ENCODE measurements around the gene ITGAD. TPM values are rescaled to one million over a fixed set of nuclear protein-coding genes. Genes with fewer than 3 reads are reported as not detected.

ITGAD gene
- total RNA-seq, 1 donor from 2014 or later: not detected

GRCh38 chr16:31356566-31357323 lies 36.4 kb upstream of the ITGAD start:
- peak overlapping the region; percentile 84 for H3K27ac Mint-ChIP-seq (ENCODE audit: unreplicated experiment)
- H3K9me3 Mint-ChIP-seq: no peaks in the 10 kb centered on the region
- no peak overlapping the region for H3K4me3 Mint-ChIP-seq

DNA sequence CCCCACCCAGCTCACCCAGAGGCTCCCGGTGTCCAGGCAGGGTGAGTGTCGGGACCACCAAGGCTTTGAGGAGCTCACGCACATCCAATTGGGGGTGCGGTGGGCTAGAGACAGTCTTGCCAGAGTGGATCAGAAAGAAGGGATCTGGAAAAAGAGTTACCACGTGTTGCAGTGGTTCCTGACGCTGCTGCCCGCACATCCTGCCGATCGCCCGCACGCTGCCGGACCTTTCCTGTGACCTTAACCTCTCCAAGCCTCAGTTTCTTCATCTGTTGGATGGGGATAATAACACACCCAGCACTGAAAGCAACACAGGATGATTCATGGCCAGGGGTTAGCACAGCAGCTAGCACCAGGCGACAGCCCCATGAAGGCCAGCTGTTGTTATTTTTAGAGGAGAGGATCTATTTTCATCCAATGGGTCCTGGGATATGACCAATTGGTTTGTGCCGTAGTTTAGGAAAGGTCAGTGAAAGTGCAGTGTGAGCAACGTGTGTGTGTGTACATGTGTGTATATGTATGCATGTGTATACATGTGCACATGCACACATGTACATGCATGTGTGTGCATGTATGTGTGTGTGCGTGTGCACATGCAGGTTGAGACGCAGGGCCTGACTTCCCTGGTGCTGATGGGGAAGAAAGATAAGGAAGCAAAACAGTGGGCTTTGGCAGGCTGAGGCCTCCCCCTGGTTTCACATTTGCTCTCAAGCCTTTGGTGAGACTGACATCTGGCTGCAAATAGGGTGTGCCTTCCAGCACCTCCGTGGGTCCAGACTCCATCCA lies 35.6 kb upstream of the ITGAD start:
- DNase-seq (ENCODE audit: low read depth, low spot score): no peak
- no peak overlapping the region for H3K4me3 Mint-ChIP-seq
- no peak overlapping the region for H3K27ac Mint-ChIP-seq (ENCODE audit: unreplicated experiment)
- H3K9me3 Mint-ChIP-seq: no peaks in the 10 kb centered on the region
- TF ChIP-seq, protein P1, sequence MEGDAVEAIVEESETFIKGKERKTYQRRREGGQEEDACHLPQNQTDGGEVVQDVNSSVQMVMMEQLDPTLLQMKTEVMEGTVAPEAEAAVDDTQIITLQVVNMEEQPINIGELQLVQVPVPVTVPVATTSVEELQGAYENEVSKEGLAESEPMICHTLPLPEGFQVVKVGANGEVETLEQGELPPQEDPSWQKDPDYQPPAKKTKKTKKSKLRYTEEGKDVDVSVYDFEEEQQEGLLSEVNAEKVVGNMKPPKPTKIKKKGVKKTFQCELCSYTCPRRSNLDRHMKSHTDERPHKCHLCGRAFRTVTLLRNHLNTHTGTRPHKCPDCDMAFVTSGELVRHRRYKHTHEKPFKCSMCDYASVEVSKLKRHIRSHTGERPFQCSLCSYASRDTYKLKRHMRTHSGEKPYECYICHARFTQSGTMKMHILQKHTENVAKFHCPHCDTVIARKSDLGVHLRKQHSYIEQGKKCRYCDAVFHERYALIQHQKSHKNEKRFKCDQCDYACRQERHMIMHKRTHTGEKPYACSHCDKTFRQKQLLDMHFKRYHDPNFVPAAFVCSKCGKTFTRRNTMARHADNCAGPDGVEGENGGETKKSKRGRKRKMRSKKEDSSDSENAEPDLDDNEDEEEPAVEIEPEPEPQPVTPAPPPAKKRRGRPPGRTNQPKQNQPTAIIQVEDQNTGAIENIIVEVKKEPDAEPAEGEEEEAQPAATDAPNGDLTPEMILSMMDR (conservative IDR thresholded peaks at IDR 0.05): no peak
- H3K4me1 Mint-ChIP-seq: no peaks in the 10 kb centered on the region
- no peaks in the 10 kb centered on the region for H3K36me3 Mint-ChIP-seq (ENCODE audit: low read depth)
- peaks cover 8% of the 10 kb centered on the region for H3K27me3 Mint-ChIP-seq (ENCODE audit: low read depth)

More at GRCh38 chr16:31356566-31357323, 36.4 kb upstream of the ITGAD start:
- Mint-ChIP-seq H3K4me1 (no peaks in the 10 kb centered on the region), H3K27me3 (ENCODE audit: low read depth) (peaks cover 8% of the 10 kb centered on the region), H3K36me3 (ENCODE audit: low read depth) (no peaks in the 10 kb centered on the region)
- TF ChIP-seq, protein P1 (conservative IDR thresholded peaks at IDR 0.05): no peak
- DNase-seq (ENCODE audit: low read depth, low spot score): no peak

DNA sequence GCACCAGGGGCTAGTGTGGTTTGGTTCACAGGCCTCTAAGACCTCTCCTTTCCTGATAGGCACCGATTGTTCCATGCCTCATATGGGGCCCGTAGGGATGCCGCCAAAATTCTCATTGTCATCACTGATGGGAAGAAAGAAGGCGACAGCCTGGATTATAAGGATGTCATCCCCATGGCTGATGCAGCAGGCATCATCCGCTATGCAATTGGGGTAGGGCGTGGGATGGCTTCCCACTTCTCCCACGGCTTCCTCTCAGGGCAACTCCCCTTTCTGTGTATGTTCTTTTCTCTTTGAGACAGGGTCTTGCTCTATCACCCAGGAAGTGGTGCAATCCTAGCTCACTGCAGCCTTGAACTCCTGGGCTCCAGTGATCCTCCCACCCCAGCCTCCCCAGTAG lies 32.9 kb upstream of the ITGAD start:
- Mint-ChIP-seq H3K27ac (ENCODE audit: unreplicated experiment) (no peak overlapping the region), H3K4me3 (no peak overlapping the region), H3K36me3 (ENCODE audit: low read depth) (no peaks in the 10 kb centered on the region), H3K4me1 (no peaks in the 10 kb centered on the region), H3K9me3 (no peaks in the 10 kb centered on the region), H3K27me3 (ENCODE audit: low read depth) (peaks cover 6% of the 10 kb centered on the region)
- TF ChIP-seq, protein P1 (conservative IDR thresholded peaks at IDR 0.05): no peak
- no peak for DNase-seq (ENCODE audit: low read depth, low spot score)

DNA sequence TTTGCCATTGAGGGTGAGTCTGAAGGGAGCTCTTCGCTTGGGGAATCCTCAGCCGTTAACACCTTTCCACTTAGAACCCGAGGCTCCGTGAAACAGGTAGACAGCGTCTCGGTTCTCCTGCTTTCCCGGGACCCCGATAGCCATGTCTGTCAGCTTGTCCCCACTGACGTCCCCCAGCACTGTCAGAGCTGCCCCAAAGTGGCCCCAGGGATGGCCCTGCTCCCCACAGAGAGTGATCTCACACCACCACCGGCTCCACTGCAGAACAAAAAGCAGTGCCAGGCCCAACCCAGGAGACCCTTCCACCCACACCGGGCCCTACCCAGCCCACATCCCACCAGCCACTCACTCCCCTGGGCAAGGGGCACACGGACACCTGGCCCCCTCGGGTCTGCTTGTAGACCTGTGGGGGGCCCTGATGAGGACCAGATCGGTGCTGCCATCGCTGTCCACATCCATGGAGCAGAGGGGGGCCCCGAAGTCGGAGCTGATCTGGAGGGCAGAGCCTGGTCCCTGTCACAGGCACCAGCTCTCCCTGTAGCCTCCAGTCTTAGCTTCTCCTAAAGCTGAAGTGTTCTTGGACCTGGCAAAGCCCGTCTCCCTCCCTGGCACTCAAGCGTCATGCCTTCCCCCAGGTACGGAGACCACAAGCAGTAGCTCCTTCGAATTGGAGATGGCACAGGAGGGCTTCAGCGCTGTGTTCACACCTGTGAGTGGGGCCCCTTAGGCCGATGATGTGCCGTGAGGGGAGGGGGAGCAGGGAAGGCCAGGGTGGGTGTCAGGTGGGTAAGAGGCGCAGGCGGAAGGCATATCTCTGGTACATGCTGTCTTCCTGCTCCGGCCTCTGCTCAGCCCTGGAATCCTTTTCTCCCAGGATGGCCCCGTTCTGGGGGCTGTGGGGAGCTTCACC lies 31.7 kb upstream of the ITGAD start:
- Mint-ChIP-seq H3K4me1 (no peaks in the 10 kb centered on the region), H3K27ac (ENCODE audit: unreplicated experiment) (no peak overlapping the region), H3K36me3 (ENCODE audit: low read depth) (no peaks in the 10 kb centered on the region), H3K9me3 (no peaks in the 10 kb centered on the region), H3K4me3 (no peak overlapping the region), H3K27me3 (ENCODE audit: low read depth) (peaks cover 7% of the 10 kb centered on the region)
- no peak for DNase-seq (ENCODE audit: low read depth, low spot score)
- TF ChIP-seq, protein P1 (conservative IDR thresholded peaks at IDR 0.05): no peak
